Skeletal muscle tissue (tissue), 4 donors: ENCODE results near the gene PCDHB14. TPM values are rescaled to one million over a fixed set of nuclear protein-coding genes. Genes with fewer than 3 reads are reported as not detected.

ENCODE experiments used
- H3K27ac ChIP-seq: one replicate; pipeline ENCODE4 v1.7.0; 2013; ENCODE audit warnings: mild to moderate bottlenecking, low read depth, low read length, inconsistent platforms
- H3K27me3 ChIP-seq, 3 donors: one replicate each; pipeline ENCODE4 v1.7.0; 2013; ENCODE audit warnings: low read length in 3 of 3; ENCODE audit not compliant: control insufficient read depth in 3 of 3, insufficient read depth in 3 of 3
- H3K36me3 ChIP-seq, 3 donors: one replicate each; pipeline ENCODE4 v1.7.0; 2013; ENCODE audit warnings: low read length in 3 of 3; ENCODE audit not compliant: control insufficient read depth in 3 of 3, insufficient read depth in 3 of 3
- H3K4me1 ChIP-seq, 3 donors: one replicate each; pipeline ENCODE4 v1.7.0; 2013; ENCODE audit warnings: low read length in 3 of 3, mild to moderate bottlenecking in 3 of 3; ENCODE audit not compliant: control insufficient read depth in 3 of 3, insufficient read depth in 3 of 3
- H3K4me3 ChIP-seq, 3 donors: one replicate each; pipeline ENCODE4 v1.7.0; 2013; ENCODE audit warnings: low read length in 3 of 3
- H3K9ac ChIP-seq, 3 donors: one replicate each; pipeline ENCODE4 v1.7.0; 2013; ENCODE audit warnings: low read length in 3 of 3, mild to moderate bottlenecking in 3 of 3, moderate library complexity in 2 of 3, low read depth in 1 of 3
- H3K9me3 ChIP-seq, 3 donors: one replicate each; pipeline ENCODE4 v1.7.0; 2013; ENCODE audit warnings: low read length in 3 of 3; ENCODE audit not compliant: control insufficient read depth in 3 of 3
- total RNA-seq: library from RNA; depleted of rRNA; stranded (reverse); fragments of >200 nt; gene quantifications from one replicate; pipeline ENCODE4 v1.2.3, GENCODE V29; 2014
- donor health status: Osteomylitis.

Gene PCDHB14
- total RNA-seq, 1 donor from 2014 or later = 4.2 TPM

- Histone ChIP-seq H3K27me3 (no peaks in the 10 kb centered on the region), H3K4me1 (no peaks in the 10 kb centered on the region), H3K4me3 (peak overlapping the region in 2 of 3 donors; percentile 6 to 49), H3K27ac (no peak overlapping the region), H3K36me3 (peaks cover 0 to under 1% (median 0%) of the 10 kb centered on the region in 3 donors), H3K9me3 (peaks cover 46 to 71% (median 50%) of the 10 kb centered on the region in 3 donors), H3K9ac (no peak overlapping the region)
Measured at GRCh38 chr5:141260458-141261237, 37.5 kb downstream of the PCDHB14 start.

- no peaks in the 10 kb centered on the region for H3K27me3 ChIP-seq
- peaks cover 0 to 5% (median 0%) of the 10 kb centered on the region in 3 donors for H3K36me3 ChIP-seq
- H3K9me3 ChIP-seq = peaks cover 48 to 73% (median 55%) of the 10 kb centered on the region in 3 donors
Measured at GRCh38 chr5:141261238-141261546, 38.0 kb downstream of the PCDHB14 start.

GRCh38 chr5:141269195-141269594, 46.1 kb downstream of the PCDHB14 start:
- H3K4me1 ChIP-seq = no peaks in the 10 kb centered on the region
- H3K4me3 ChIP-seq = peak overlapping the region in 1 of 3 donors; percentile 25
- H3K27ac ChIP-seq = no peak overlapping the region
- H3K9ac ChIP-seq = no peak overlapping the region
- H3K27me3 ChIP-seq = no peaks in the 10 kb centered on the region
- peaks cover 0 to 5% (median 0%) of the 10 kb centered on the region in 3 donors for H3K36me3 ChIP-seq
- H3K9me3 ChIP-seq = peaks cover 14 to 71% (median 38%) of the 10 kb centered on the region in 3 donors

More at GRCh38 chr5:141261238-141261546, 38.0 kb downstream of the PCDHB14 start:
- H3K4me3 ChIP-seq = no peak overlapping the region
- H3K4me1 ChIP-seq = no peaks in the 10 kb centered on the region
- H3K9ac ChIP-seq = no peak overlapping the region
- no peak overlapping the region for H3K27ac ChIP-seq

DNA sequence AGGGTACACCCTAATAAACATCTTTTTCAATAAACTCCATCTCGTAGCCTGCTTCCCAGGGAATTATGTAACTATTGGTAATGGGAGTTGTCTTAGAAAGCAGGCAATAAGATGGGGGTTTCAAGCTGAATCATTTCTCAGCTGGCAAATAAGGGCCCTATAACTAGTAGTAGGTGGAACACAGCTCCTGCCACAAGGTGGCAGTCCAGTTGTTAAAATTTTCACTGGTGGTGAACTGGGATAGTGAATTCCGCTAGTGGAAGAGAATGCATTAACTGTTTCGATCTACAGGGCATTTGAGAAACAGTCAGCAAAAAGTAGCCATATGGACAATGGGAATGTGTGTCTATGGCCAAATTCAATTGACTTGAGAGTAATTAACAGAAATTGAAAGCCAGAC, 49.8 kb downstream of the PCDHB14 start:
- Histone ChIP-seq H3K4me3 (peak overlapping the region in 1 of 3 donors; percentile 7), H3K9me3 (peaks cover 10 to 60% (median 27%) of the 10 kb centered on the region in 3 donors), H3K4me1 (no peaks in the 10 kb centered on the region), H3K27ac (no peak overlapping the region), H3K27me3 (no peaks in the 10 kb centered on the region), H3K36me3 (no peaks in the 10 kb centered on the region), H3K9ac (no peak overlapping the region)

Other genes starting within 250 kb of the PCDHB14 start
- gene PCDHB1, start 172.0 kb upstream of the PCDHB14 start, total RNA-seq = not detected
- gene PCDHB2, start 128.7 kb upstream of the PCDHB14 start, total RNA-seq = 2.6 TPM
- gene PCDHB3, start 122.9 kb upstream of the PCDHB14 start, total RNA-seq = 1.6 TPM
- 1.6 TPM for gene PCDHB4, start 101.5 kb upstream of the PCDHB14 start, total RNA-seq
- 3.1 TPM for gene PCDHB5, start 88.1 kb upstream of the PCDHB14 start, total RNA-seq
- gene PCDHB6, start 73.3 kb upstream of the PCDHB14 start, total RNA-seq = 0.52 TPM
- gene PCDHB7, start 50.7 kb upstream of the PCDHB14 start, total RNA-seq = 2.1 TPM
- gene PCDHB8, start 45.6 kb upstream of the PCDHB14 start, total RNA-seq = 1.6 TPM
- gene PCDHB16, start 41.0 kb upstream of the PCDHB14 start, total RNA-seq = 1.6 TPM
- 1.0 TPM for gene PCDHB9, start 36.2 kb upstream of the PCDHB14 start, total RNA-seq
- 2.6 TPM for gene PCDHB10, start 31.0 kb upstream of the PCDHB14 start, total RNA-seq
- gene PCDHB11, start 23.7 kb upstream of the PCDHB14 start, total RNA-seq = 4.2 TPM
- gene PCDHB12, start 14.6 kb upstream of the PCDHB14 start, total RNA-seq = 1.6 TPM
- gene PCDHB13, start 9.4 kb upstream of the PCDHB14 start, total RNA-seq = 1.6 TPM
- gene PCDHB15, start 22.1 kb downstream of the PCDHB14 start, total RNA-seq = 4.2 TPM
- gene SLC25A2, start 80.7 kb downstream of the PCDHB14 start, total RNA-seq = 0.52 TPM
- gene TAF7, start 97.4 kb downstream of the PCDHB14 start, total RNA-seq = 72.0 TPM
- gene PCDHGA1, start 107.2 kb downstream of the PCDHB14 start, total RNA-seq = 0.52 TPM
- gene PCDHGA2, start 115.4 kb downstream of the PCDHB14 start, total RNA-seq = 1.6 TPM
- gene PCDHGA3, start 120.5 kb downstream of the PCDHB14 start, total RNA-seq = 2.1 TPM
- 1.6 TPM for gene PCDHGB1, start 126.8 kb downstream of the PCDHB14 start, total RNA-seq
- 1.0 TPM for gene PCDHGA4, start 131.7 kb downstream of the PCDHB14 start, total RNA-seq
- 2.1 TPM for gene PCDHGB2, start 136.7 kb downstream of the PCDHB14 start, total RNA-seq
- 2.1 TPM for gene PCDHGA5, start 140.8 kb downstream of the PCDHB14 start, total RNA-seq
- 3.1 TPM for gene PCDHGB3, start 146.9 kb downstream of the PCDHB14 start, total RNA-seq
- gene PCDHGA6, start 150.5 kb downstream of the PCDHB14 start, total RNA-seq = 4.2 TPM
- gene PCDHGA7, start 159.4 kb downstream of the PCDHB14 start, total RNA-seq = 3.7 TPM
- gene PCDHGB4, start 164.4 kb downstream of the PCDHB14 start, total RNA-seq = 4.7 TPM
- 3.7 TPM for gene PCDHGA8, start 169.3 kb downstream of the PCDHB14 start, total RNA-seq
- gene PCDHGB5, start 174.6 kb downstream of the PCDHB14 start, total RNA-seq = 3.7 TPM
- gene PCDHGA9, start 179.4 kb downstream of the PCDHB14 start, total RNA-seq = 4.7 TPM
- gene PCDHGB6, start 184.7 kb downstream of the PCDHB14 start, total RNA-seq = 5.2 TPM
- gene PCDHGA10, start 189.6 kb downstream of the PCDHB14 start, total RNA-seq = 4.2 TPM
- 7.3 TPM for gene PCDHGB7, start 194.3 kb downstream of the PCDHB14 start, total RNA-seq
- gene PCDHGA11, start 197.7 kb downstream of the PCDHB14 start, total RNA-seq = 6.8 TPM
- gene PCDHGA12, start 207.2 kb downstream of the PCDHB14 start, total RNA-seq = 3.1 TPM